Activated CD8-positive, alpha-beta memory T cell treated with anti-CD3 and anti-CD28 coated beads, Interleukin-2, amount 50 U/mL, for 24 hours (primary cell): ENCODE measurements around the gene CCDC77.

ENCODE experiments used
- DNase-seq: peaks from one replicate; pipeline ENCODE4 v3.0.0-alpha.2; 2020; ENCODE audit errors: extremely low read depth

The CCDC77 gene

DNA sequence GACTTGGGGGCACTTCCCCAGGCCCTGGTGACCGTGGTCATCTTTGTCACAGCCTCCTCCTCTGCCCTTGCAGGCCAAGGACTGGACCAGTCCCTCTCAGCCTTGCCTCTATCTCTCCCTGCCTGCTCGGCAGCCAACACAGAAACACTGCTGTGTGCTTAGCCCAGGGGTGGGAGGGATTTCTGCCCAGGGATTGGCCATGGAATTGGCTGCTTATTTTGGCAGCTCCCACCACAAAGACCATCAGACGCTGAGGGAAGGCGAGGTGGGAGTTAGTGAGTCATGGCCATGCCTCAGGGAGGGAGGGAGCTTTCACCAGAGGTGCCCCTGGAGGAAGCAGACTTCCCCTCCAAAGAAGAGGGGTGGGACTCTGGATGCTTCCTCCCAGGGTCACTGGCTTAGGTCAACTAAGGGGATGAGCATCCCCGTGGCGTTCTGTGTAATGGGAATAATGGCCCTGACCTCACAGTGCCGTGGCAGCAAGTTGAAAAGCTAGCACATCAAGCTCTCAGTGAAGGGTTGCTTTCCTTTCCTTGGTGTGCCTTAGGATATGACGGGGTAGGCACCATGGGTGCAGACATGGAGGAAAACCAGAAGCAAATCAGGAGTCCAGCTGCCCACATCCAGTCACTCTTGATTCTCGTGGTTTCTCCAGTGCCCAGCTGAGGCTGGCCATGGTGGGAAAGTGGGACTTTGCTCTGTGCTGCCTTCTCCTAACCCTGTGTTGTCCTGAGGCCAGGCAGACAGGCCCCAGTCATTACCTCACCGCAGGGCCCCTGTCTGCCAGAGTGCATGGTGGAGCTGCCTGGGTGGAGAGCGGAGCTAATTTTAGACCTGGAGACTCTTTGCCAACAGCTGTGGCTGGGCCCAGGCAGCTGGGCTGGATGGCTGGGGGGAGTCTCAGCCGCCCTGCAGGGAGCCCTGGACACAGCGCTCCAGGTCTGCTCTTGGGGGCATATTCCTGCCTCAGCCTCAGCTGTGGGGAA, 79.7 kb downstream of the CCDC77 start:
- DNase-seq, result no peak

DNA sequence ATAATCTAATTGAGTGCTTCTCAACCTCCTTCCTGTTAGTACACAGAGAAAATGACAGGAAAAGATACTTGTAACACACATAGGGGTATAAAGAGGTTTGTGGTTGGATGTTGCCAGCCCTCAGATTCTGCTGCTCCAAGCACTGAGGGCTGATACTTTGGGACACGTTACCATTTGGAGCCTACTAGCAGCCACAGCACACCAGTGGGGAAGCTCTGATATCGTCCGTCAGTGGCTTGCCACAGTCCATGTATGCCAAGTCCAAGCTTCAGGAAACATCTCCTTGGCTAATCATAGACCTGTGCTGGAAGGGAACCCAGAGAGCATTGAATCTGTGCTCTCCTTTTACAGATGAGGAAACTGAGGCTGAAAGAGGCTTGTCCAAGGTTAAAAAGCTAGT, 80.6 kb downstream of the CCDC77 start:
- no peak for DNase-seq

GRCh38 chr12:484096-484495, 82.7 kb downstream of the CCDC77 start:
- DNase-seq, result no peak

DNA sequence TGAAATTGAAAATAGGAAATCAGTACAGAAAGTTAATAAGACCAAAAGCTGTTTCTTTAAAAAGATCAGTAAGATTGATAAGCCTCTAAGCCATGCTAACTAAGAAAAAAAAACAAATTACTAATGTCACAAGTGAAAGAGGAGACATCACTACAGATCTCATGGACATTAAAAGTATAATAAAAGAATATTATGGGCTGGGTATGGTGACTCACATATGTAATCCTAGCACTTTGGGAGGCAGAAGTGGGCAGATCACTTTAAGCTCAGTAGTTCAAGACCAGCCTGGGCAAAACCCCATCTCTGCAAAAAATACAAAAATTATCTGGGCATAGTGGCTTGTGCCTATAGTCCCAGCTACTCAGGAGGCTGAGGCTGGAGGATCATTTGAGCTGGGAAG, 88.8 kb downstream of the CCDC77 start:
- no peak for DNase-seq
